A549 (cell line): ENCODE measurements around the gene ANP32A. TPM values are rescaled to one million over a fixed set of nuclear protein-coding genes. Genes with fewer than 3 reads are reported as not detected.

Experiments used
- ATAC-seq, 2 experiments: fragments of 200-7000 bp in 1 of 2; fragments of >200 bp in 1 of 2; cut with Nextera tagmentation in 1 of 2; cut with Tn5 transposase in 1 of 2; 3 replicates each; pipeline versions ENCODE4 v1.8.0 to v1.9.1; 2018 to 2020; ENCODE audit warnings: mild to moderate bottlenecking in 1 of 2, moderate library complexity in 1 of 2
- CTCF ChIA-PET: fragments of 300-600 bp; sonication (Branson Sonifier 250); formaldehyde crosslinking; extraction: SDS; loops from one replicate; lab custom pipeline; 2021; ENCODE audit warnings: antibody characterized with exemption, inconsistent platforms; lab: Yijun Ruan, JAX
- POLR2A ChIA-PET: fragments of 350-600 bp; formaldehyde crosslinking; extraction: SDS; loops from one replicate; lab custom pipeline; 2021; ENCODE audit warnings: antibody characterized with exemption, inconsistent platforms; lab: Yijun Ruan, JAX
- DNase-seq, 2 experiments: peaks; one replicate each; pipeline versions ENCODE4 v3.0.0 to v3.0.0-alpha.2; 2011 to 2016; ENCODE audit warnings: low read depth in 1 of 2, low spot score in 1 of 2
- FAIRE-seq: peaks from 2 replicates; lab custom pipeline; 2011; peaks lifted over from hg19 to GRCh38; lab: Jason Lieb, UNC
- H3K27ac ChIP-seq, 2 experiments: fragments of >200 bp; sonication (Bioruptor Twin); formaldehyde crosslinking; 3 replicates each; pipeline ENCODE4 v1.5.1; 2016 to 2017
- H3K4me1 ChIP-seq: fragments of >200 bp; sonication (Bioruptor Twin); formaldehyde crosslinking; 3 replicates; pipeline ENCODE4 v1.6.1; 2016
- H3K4me2 ChIP-seq: fragments of >200 bp; sonication (Bioruptor Twin); formaldehyde crosslinking; 3 replicates; pipeline ENCODE4 v1.6.1; 2016
- H3K4me3 ChIP-seq: fragments of >200 bp; sonication (Bioruptor Twin); formaldehyde crosslinking; 3 replicates; pipeline ENCODE4 v1.5.1; 2016
- H3K9me3 ChIP-seq: fragments of >200 bp; sonication (Bioruptor Twin); formaldehyde crosslinking; 3 replicates; pipeline ENCODE4 v1.6.1; 2016
- ATOH8 ChIP-seq: fragments of 250-450 bp; sonication (Bioruptor Pico); IDR thresholded peaks from 2 replicates; pipeline ENCODE4 v1.5.0; 2020; ENCODE audit warnings: low read depth, mild to moderate bottlenecking, moderate library complexity
- CBX8 ChIP-seq: fragments of 200-600 bp; sonication (generic); IDR thresholded peaks from 2 replicates; pipeline ENCODE4 v1.6.1; 2016
- CEBPB ChIP-seq, 2 experiments: fragments of >200 bp in 1 of 2; sonication (Bioruptor Twin) in 1 of 2; formaldehyde crosslinking in 1 of 2; IDR thresholded peaks; 2 replicates each; pipeline ENCODE4 v1.6.1; 2012 to 2016
- CHD2 ChIP-seq: fragments of 150-350 bp; IDR thresholded peaks from 2 replicates; pipeline ENCODE4 v1.6.1; 2014; ENCODE audit warnings: low read length; ENCODE audit not compliant: partially characterized antibody
- ELK1 ChIP-seq: fragments of 150-350 bp; IDR thresholded peaks from 2 replicates; pipeline ENCODE4 v1.6.1; 2014; ENCODE audit warnings: low read depth, mild to moderate bottlenecking, low read length
- HEYL ChIP-seq: fragments of 250-450 bp; sonication (Bioruptor Pico); IDR thresholded peaks from 2 replicates; pipeline ENCODE4 v1.8.0; 2021; ENCODE audit warnings: mild to moderate bottlenecking, moderate library complexity
- HOXA7 ChIP-seq: fragments of 250-450 bp; sonication (Bioruptor Pico); IDR thresholded peaks from 2 replicates; pipeline ENCODE4 v1.5.0; 2020; ENCODE audit warnings: mild to moderate bottlenecking, moderate library complexity
- HOXB5 ChIP-seq: fragments of 250-450 bp; sonication (Bioruptor Pico); IDR thresholded peaks from 2 replicates; pipeline ENCODE4 v1.5.0; 2020; ENCODE audit warnings: mild to moderate bottlenecking, moderate library complexity
- JUN ChIP-seq, 2 experiments: fragments of >200 bp; sonication (Bioruptor Twin); formaldehyde crosslinking; IDR thresholded peaks; 2 replicates in 1 of 2; 3 replicates in 1 of 2; pipeline ENCODE4 v1.6.1; 2016 to 2017
- JUNB ChIP-seq: fragments of >200 bp; sonication (Bioruptor Twin); formaldehyde crosslinking; IDR thresholded peaks from 2 replicates; pipeline ENCODE4 v1.6.1; 2016
- MAFK ChIP-seq: fragments of 450-650 bp; IDR thresholded peaks from 2 replicates; pipeline ENCODE4 v1.6.1; 2014; ENCODE audit not compliant: partially characterized antibody
- MAZ ChIP-seq: fragments of 150-350 bp; IDR thresholded peaks from 2 replicates; pipeline ENCODE4 v1.6.1; 2014; ENCODE audit warnings: antibody characterized with exemption, low read depth, low read length, borderline replicate concordance
- NPAS2 ChIP-seq: fragments of 250-450 bp; sonication (Bioruptor Pico); IDR thresholded peaks from 2 replicates; pipeline ENCODE4 v1.8.0; 2022; ENCODE audit warnings: mild to moderate bottlenecking, moderate library complexity, borderline replicate concordance
- POLR2A ChIP-seq: IDR thresholded peaks from 2 replicates; pipeline ENCODE4 v1.6.1; 2012; ENCODE audit warnings: mild to moderate bottlenecking, low read length
- RCOR1 ChIP-seq: fragments of 150-350 bp; IDR thresholded peaks from 2 replicates; pipeline ENCODE4 v1.6.1; 2014; ENCODE audit warnings: antibody characterized with exemption, low read length, low read depth
- TFCP2L1 ChIP-seq: fragments of 250-450 bp; sonication (Bioruptor Pico); IDR thresholded peaks from 2 replicates; pipeline ENCODE4 v1.5.0; 2021; ENCODE audit warnings: mild to moderate bottlenecking
- TP53 ChIP-seq: fragments of 250-450 bp; sonication (Bioruptor Pico); IDR thresholded peaks from 2 replicates; pipeline ENCODE4 v1.5.0; 2021; ENCODE audit warnings: mild to moderate bottlenecking, moderate library complexity
- ZC3H11A ChIP-seq: fragments of 450-650 bp; IDR thresholded peaks from 2 replicates; pipeline ENCODE4 v1.6.1; 2014; ENCODE audit warnings: antibody characterized with exemption, mild to moderate bottlenecking
- ZNF302 ChIP-seq: fragments of 250-450 bp; sonication (Bioruptor Pico); IDR thresholded peaks from 2 replicates; pipeline ENCODE4 v1.9.0; 2021; ENCODE audit warnings: inconsistent platforms, mild to moderate bottlenecking, moderate library complexity
- ZSCAN20 ChIP-seq: fragments of 250-450 bp; sonication (Bioruptor Pico); IDR thresholded peaks from 2 replicates; pipeline ENCODE4 v1.8.0; 2022; ENCODE audit warnings: mild to moderate bottlenecking, moderate library complexity
- WGBS: methylation state at CpG from one replicate; pipeline ENCODE4 v1.1.6; 2017; ENCODE audit errors: missing lambda C conversion rate; 5-methylcytosine and 5-hydroxymethylcytosine counted together
- polyA plus RNA-seq, 4 experiments: library from polyadenylated mRNA; depleted of rRNA in 3 of 4; stranded (reverse); fragments of >200 nt; fragmentation: RNase III in 1 of 4; extraction: RNeasy Plus Mini Kit Qiagen cat#74134 plus additional on column Dnase treatment in 1 of 4; gene quantifications; 2 replicates in 3 of 4; 3 replicates in 1 of 4; pipeline ENCODE4 v1.2.3, GENCODE V29; 2011 to 2017

ANP32A gene
- polyA plus RNA-seq, 2 of the 4 experiments (the other 2 are of a cell fraction) = 208 to 354 TPM

- TF ChIP-seq ZNF302 (CRISPR knock-in tag) = no peak
- no peak for TF ChIP-seq HEYL (CRISPR knock-in tag)
- TF ChIP-seq HOXA7 (CRISPR knock-in tag) = no peak
- TF ChIP-seq MAFK = peak; percentile 34
- no peak for TF ChIP-seq ATOH8 (CRISPR knock-in tag)
- H3K4me2 ChIP-seq = no peak overlapping the region
- DNase-seq (no peak), ATAC-seq (no peak), FAIRE-seq (no peak)
- WGBS = 78% methylated on average over 9 of the region's 9 CpGs
- no peak overlapping the region for H3K4me3 ChIP-seq
- peaks cover 9% of the 10 kb centered on the region; the same call in 1 of the 3 replicates for H3K4me1 ChIP-seq
- H3K27ac ChIP-seq = no peak overlapping the region
- POLR2A ChIA-PET = no interaction called here
- CTCF ChIA-PET = interaction anchor here (0.7 to 1.5 kb wide), 8 partner anchors 10 to 248 kb away, joined by 3 to 5 read pairs (median 4); no protein-coding TSS in a partner anchor
- H3K9me3 ChIP-seq = no peaks in the 10 kb centered on the region
Observed at GRCh38 chr15:68798346-68799094, 22.2 kb downstream of the ANP32A start.

GRCh38 chr15:68797599-68798345 lies 22.9 kb downstream of the ANP32A start:
- H3K27ac ChIP-seq = no peak overlapping the region
- FAIRE-seq (no peak), ATAC-seq (no peak; a peak in 1 of 6 replicates)
- POLR2A ChIA-PET = interaction anchor here (0.6 kb wide), 1 partner anchor 88 kb away, joined by 11 read pairs; no protein-coding TSS in a partner anchor
- TF ChIP-seq JUNB (no peak), ZNF302 (CRISPR knock-in tag) (no peak), CEBPB (IDR thresholded peaks at IDR 0.05) (no peak), CBX8 (no peak), ZSCAN20 (CRISPR knock-in tag) (no peak), JUN (IDR thresholded peaks at IDR 0.05) (no peak), TFCP2L1 (CRISPR knock-in tag) (no peak), MAZ (no peak), ZC3H11A (no peak), ATOH8 (CRISPR knock-in tag) (no peak)
- TF ChIP-seq, all 56 proteins: peak for 0
- CTCF ChIA-PET = interaction anchor here (0.9 to 1.5 kb wide), 7 partner anchors 11 to 248 kb away, joined by 3 to 5 read pairs (median 4); no protein-coding TSS in a partner anchor
- H3K4me1 ChIP-seq = peaks cover 17% of the 10 kb centered on the region; the same call in 1 of the 3 replicates
- 94% methylated on average over 6 of the region's 6 CpGs for WGBS
- H3K4me3 ChIP-seq = no peak overlapping the region
- no peak overlapping the region for H3K4me2 ChIP-seq
- no peak for DNase-seq
- H3K9me3 ChIP-seq = no peaks in the 10 kb centered on the region

GRCh38 chr15:68797191-68797590 lies 23.5 kb downstream of the ANP32A start:
- Histone ChIP-seq H3K4me1 (peaks cover 22% of the 10 kb centered on the region; the same call in 1 of the 3 replicates), H3K4me2 (no peak overlapping the region), H3K4me3 (no peak overlapping the region), H3K9me3 (no peaks in the 10 kb centered on the region), H3K27ac (no peak overlapping the region)
- POLR2A ChIA-PET = interaction anchor here (0.6 kb wide), 1 partner anchor 88 kb away, joined by 11 read pairs; no protein-coding TSS in a partner anchor
- no peak for DNase-seq
- CTCF ChIA-PET = interaction anchor here (1.5 kb wide), 1 partner anchor 13 kb away, joined by 5 read pairs; no protein-coding TSS in a partner anchor
- 88% methylated on average over 3 of the region's 3 CpGs for WGBS
- FAIRE-seq = no peak
- ATAC-seq = no peak
- TF ChIP-seq HOXB5 (no peak), CBX8 (no peak), ZC3H11A (no peak), POLR2A (no peak)

GRCh38 chr15:68796576-68796975 lies 24.1 kb downstream of the ANP32A start:
- H3K4me2 ChIP-seq = no peak overlapping the region
- WGBS = 92% methylated on average over 6 of the region's 6 CpGs
- ATAC-seq (no peak), FAIRE-seq (no peak), DNase-seq (no peak)
- ChIA-PET CTCF (interaction anchor here (0.6 to 3.4 kb wide), 2 partner anchors 12 to 126 kb away, joined by 3 to 36 read pairs; no protein-coding TSS in a partner anchor), POLR2A (no interaction called here)
- no peaks in the 10 kb centered on the region for H3K9me3 ChIP-seq
- H3K4me3 ChIP-seq = no peak overlapping the region
- H3K4me1 ChIP-seq = peaks cover 26% of the 10 kb centered on the region; the same call in 1 of the 3 replicates
- no peak overlapping the region for H3K27ac ChIP-seq
- TF ChIP-seq MAFK (no peak), TP53 (CRISPR knock-in tag) (no peak), POLR2A (no peak), HEYL (CRISPR knock-in tag) (no peak), ELK1 (no peak), CHD2 (no peak), RCOR1 (no peak), NPAS2 (no peak), JUNB (no peak)
